ENCODE results near the gene CYP4Z1.

DNA sequence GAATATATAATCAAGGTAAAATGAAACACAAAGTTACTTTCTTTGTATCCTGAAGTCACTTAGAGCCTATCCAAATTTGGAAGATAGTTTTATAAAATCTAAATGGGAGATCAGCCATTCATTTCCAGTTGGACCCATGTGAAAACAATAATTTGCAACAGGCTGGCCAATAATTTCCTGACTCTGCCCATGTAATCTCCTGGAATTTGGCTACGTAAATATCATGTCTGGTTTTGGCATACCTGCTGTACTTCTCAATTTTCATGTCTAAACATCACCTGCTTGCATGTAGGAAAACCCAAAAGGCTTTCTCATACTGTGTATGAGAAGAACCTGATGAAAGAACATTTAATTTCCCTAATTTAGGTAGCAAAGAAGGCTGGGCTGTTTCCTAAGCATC lies 7.7 kb upstream of the CYP4Z1 start:
- no peak for TF ChIP-seq POLR2A (IDR thresholded peaks at IDR 0.05)
- TF ChIP-seq, protein P1, sequence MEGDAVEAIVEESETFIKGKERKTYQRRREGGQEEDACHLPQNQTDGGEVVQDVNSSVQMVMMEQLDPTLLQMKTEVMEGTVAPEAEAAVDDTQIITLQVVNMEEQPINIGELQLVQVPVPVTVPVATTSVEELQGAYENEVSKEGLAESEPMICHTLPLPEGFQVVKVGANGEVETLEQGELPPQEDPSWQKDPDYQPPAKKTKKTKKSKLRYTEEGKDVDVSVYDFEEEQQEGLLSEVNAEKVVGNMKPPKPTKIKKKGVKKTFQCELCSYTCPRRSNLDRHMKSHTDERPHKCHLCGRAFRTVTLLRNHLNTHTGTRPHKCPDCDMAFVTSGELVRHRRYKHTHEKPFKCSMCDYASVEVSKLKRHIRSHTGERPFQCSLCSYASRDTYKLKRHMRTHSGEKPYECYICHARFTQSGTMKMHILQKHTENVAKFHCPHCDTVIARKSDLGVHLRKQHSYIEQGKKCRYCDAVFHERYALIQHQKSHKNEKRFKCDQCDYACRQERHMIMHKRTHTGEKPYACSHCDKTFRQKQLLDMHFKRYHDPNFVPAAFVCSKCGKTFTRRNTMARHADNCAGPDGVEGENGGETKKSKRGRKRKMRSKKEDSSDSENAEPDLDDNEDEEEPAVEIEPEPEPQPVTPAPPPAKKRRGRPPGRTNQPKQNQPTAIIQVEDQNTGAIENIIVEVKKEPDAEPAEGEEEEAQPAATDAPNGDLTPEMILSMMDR (IDR thresholded peaks at IDR 0.05), result no peak
- no peak for TF ChIP-seq EP300 (IDR thresholded peaks at IDR 0.05)
- no peak for TF ChIP-seq POLR2AphosphoS5 (IDR thresholded peaks at IDR 0.05)

Measured in suprapubic skin (tissue), 4 donors.